ENCODE measurements around the gene FXYD1. TPM values are rescaled to one million over a fixed set of nuclear protein-coding genes. Genes with fewer than 3 reads are reported as not detected.

The FXYD1 gene
- total RNA-seq, 1 donor from 2014 or later = 1.1 TPM

DNA sequence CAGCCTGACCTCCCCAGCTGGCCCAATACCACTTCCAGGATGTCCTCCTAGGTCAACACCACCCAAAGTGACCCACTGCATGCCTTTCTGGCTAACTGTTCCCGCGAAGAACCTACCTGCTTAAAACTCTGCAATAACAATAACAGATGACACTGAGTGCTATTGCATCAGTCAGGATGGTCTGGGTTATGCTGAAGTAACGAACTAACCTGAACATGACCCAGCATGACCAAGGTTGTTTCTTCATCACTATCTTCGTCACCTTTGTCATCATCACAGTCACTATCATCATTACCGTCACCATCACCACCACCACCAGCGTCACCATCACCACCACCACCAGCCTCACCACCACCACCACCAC, 33.6 kb upstream of the FXYD1 start:
- intact Hi-C loops (cut with micrococcal nuclease) = no loop called here
- TF ChIP-seq, protein P1, sequence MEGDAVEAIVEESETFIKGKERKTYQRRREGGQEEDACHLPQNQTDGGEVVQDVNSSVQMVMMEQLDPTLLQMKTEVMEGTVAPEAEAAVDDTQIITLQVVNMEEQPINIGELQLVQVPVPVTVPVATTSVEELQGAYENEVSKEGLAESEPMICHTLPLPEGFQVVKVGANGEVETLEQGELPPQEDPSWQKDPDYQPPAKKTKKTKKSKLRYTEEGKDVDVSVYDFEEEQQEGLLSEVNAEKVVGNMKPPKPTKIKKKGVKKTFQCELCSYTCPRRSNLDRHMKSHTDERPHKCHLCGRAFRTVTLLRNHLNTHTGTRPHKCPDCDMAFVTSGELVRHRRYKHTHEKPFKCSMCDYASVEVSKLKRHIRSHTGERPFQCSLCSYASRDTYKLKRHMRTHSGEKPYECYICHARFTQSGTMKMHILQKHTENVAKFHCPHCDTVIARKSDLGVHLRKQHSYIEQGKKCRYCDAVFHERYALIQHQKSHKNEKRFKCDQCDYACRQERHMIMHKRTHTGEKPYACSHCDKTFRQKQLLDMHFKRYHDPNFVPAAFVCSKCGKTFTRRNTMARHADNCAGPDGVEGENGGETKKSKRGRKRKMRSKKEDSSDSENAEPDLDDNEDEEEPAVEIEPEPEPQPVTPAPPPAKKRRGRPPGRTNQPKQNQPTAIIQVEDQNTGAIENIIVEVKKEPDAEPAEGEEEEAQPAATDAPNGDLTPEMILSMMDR (IDR thresholded peaks at IDR 0.05) = no peak
- Mint-ChIP-seq H3K36me3 (ENCODE audit: low read depth) (no peaks in the 10 kb centered on the region), H3K4me1 (no peaks in the 10 kb centered on the region), H3K27ac (no peak overlapping the region), H3K9me3 (no peaks in the 10 kb centered on the region), H3K4me3 (no peak overlapping the region), H3K27me3 (peaks cover 10% of the 10 kb centered on the region)
- DNase-seq = no peak
- no peak for ATAC-seq (ENCODE audit: low read depth)
- ChIA-PET CTCF (no interaction called here), POLR2A (no interaction called here)

DNA sequence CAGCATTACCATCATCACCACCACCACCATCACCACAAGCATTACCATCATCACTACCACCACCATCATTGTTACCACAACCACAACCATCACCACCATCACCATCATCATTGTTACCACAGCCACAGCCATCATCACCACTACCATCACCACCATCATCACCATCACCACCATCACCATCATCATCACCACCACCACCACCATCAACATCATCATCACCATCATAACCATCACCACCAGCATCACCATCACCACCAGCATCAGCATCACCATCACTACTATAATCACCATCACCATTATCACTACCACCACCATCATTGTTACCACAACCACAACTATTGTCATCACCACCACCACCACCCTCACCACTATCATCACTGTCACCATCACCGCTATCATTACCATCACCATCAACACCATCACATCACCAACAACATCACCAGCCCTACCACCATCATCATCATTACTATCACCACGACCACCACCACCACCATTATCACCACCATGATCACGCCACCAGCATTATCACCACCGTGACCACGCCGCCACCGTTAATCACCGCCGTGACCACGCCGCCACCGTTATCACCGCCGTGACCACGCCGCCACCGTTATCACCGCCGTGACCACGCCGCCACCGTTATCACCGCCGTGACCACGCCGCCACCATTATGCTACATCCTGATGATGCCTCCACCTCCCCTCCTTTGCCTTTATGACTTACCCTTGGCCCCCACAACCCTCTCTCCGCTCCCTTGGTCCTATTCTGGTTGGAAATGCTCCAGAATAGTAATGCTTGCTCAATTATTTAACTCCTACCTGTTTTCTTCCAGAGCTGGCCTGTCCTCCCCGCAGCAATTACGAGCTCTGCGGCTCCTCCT, 33.0 kb upstream of the FXYD1 start:
- no peak overlapping the region for H3K27ac Mint-ChIP-seq
- H3K4me3 Mint-ChIP-seq = no peak overlapping the region
- intact Hi-C loops (cut with micrococcal nuclease) = no loop called here
- no peak for DNase-seq
- peaks cover 10% of the 10 kb centered on the region for H3K27me3 Mint-ChIP-seq
- TF ChIP-seq, protein P1 (IDR thresholded peaks at IDR 0.05) = no peak
- no peaks in the 10 kb centered on the region for H3K36me3 Mint-ChIP-seq (ENCODE audit: low read depth)
- no peaks in the 10 kb centered on the region for H3K9me3 Mint-ChIP-seq
- no peaks in the 10 kb centered on the region for H3K4me1 Mint-ChIP-seq
- CTCF ChIA-PET = no interaction called here
- ATAC-seq (ENCODE audit: low read depth) = no peak
- POLR2A ChIA-PET = no interaction called here

DNA sequence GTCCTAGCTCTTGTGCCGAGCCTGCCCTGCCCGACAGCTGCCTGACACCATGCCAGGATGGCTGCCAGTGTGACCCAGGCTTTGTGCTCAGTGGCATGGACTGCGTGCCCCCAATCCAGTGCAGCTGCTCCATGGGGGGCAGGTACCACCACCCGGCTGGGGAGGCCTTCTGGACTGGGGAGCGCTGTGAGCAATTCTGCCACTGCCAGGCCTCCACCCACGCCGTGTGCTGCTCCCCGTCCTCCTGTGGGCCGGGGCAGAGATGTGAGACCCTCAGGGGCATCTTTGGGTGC, 32.4 kb upstream of the FXYD1 start:
- no peaks in the 10 kb centered on the region for H3K36me3 Mint-ChIP-seq (ENCODE audit: low read depth)
- intact Hi-C loops (cut with micrococcal nuclease) = no loop called here
- CTCF ChIA-PET = interaction anchor here (1.0 kb wide), 1 partner anchor 36 kb away, joined by 3 read pairs; no protein-coding TSS in a partner anchor
- H3K27ac Mint-ChIP-seq = no peak overlapping the region
- H3K9me3 Mint-ChIP-seq = no peaks in the 10 kb centered on the region
- no peaks in the 10 kb centered on the region for H3K4me1 Mint-ChIP-seq
- POLR2A ChIA-PET = no interaction called here
- ATAC-seq (ENCODE audit: low read depth) (no peak), DNase-seq (no peak)
- peaks cover 10% of the 10 kb centered on the region for H3K27me3 Mint-ChIP-seq
- TF ChIP-seq, protein P1 (IDR thresholded peaks at IDR 0.05) = no peak
- H3K4me3 Mint-ChIP-seq = no peak overlapping the region

DNA sequence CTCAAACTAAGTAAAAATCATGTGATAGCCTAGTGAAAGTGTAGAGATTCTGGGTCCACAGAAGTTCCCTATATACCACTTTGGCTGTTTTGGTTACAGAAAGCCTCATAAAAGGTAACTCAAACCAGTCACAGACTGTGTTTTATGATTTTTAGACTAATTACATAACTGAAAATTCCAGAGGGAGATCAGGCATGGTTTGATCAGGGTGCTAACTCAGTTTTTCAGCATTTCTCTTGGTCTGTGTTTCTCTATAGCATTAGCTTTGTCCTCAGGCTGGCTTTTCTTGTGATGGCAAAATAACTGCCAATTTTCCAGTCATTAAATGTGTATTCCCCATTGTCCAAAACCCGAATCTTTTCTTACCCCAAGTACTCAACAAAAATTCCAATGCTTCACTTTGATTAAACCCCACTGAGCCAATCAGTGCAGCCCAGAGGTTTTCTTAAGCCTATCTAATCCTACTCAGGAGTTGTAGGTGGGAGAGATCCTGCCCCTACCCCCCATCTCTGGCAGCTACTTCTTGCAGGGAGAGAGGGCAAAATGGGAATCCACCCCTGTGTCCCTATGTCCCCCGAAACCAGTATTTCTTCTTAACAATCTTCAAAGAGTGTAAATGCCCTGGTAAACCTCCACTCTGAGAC, 31.6 kb upstream of the FXYD1 start:
- intact Hi-C loops (cut with micrococcal nuclease) = no loop called here
- Mint-ChIP-seq H3K9me3 (no peaks in the 10 kb centered on the region), H3K4me1 (no peaks in the 10 kb centered on the region), H3K4me3 (no peak overlapping the region), H3K36me3 (ENCODE audit: low read depth) (no peaks in the 10 kb centered on the region), H3K27me3 (peaks cover 10% of the 10 kb centered on the region), H3K27ac (no peak overlapping the region)
- no peak for ATAC-seq (ENCODE audit: low read depth)
- no peak for DNase-seq
- ChIA-PET POLR2A (no interaction called here), CTCF (interaction anchor here (1.0 kb wide), 1 partner anchor 37 kb away, joined by 3 read pairs; no protein-coding TSS in a partner anchor)
- TF ChIP-seq, protein P1 (IDR thresholded peaks at IDR 0.05) = no peak

DNA sequence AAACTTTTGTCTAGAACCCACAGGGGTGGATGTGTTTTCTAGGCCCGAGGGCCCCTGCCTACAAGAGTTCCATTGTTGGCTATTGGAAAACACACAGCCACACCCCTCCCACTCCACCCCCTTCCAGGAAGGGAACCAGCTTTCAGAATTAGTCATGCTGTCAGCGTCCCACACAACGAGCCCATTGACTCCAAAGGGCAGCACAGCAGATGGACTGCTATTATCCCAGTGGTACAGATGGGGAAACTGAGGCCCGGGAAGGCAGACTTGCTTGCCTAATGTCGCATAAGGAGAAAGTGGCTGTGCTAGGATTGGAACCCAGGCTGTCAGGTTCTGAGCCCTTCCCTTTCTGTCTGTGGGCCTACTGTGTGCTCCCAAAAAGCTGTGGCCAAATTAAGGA, 31.1 kb upstream of the FXYD1 start:
- H3K4me1 Mint-ChIP-seq = no peaks in the 10 kb centered on the region
- peaks cover 10% of the 10 kb centered on the region for H3K27me3 Mint-ChIP-seq
- no peaks in the 10 kb centered on the region for H3K36me3 Mint-ChIP-seq (ENCODE audit: low read depth)
- H3K9me3 Mint-ChIP-seq = no peaks in the 10 kb centered on the region
- TF ChIP-seq, protein P1 (IDR thresholded peaks at IDR 0.05) = no peak
- ChIA-PET POLR2A (no interaction called here), CTCF (no interaction called here)
- H3K4me3 Mint-ChIP-seq = no peak overlapping the region
- intact Hi-C loops (cut with micrococcal nuclease) = no loop called here
- DNase-seq (no peak), ATAC-seq (ENCODE audit: low read depth) (no peak)
- no peak overlapping the region for H3K27ac Mint-ChIP-seq

Data from activated B cell treated with CpG ODN at 0.5 μM for 24 hours (primary cell).